NCI-H345 treated with DMSO at 0.1 percent for 48 hours (cell line): Measurements from ENCODE around the gene AIP.
"Not testable (repeated sequence)": the region's sequence is repeated elsewhere in the genome, so short reads cannot be mapped to it uniquely, and the experiment has no call there.

Experiments
- DNase-seq: peaks from one replicate; lab custom pipeline; 2025; ENCODE audit not compliant: unreplicated experiment; lab: John Stamatoyannopoulos, UW

The AIP gene

DNA sequence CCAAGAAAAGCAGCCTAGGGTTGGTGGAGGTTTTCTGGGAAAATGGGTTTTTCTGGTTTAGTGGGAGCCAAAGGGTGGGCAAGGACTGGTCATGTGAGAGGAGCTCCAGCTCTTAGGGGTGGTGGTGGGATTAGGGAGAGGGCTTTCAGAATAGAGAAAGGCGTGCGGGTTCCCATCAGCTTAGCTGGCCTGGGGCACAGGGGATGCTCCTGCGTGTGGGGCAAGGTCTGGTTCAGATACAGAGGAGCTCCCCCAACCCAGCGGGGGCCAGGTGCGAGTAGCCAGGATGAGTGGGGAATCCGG, 14.4 kb upstream of the AIP start:
- no peak for DNase-seq

GRCh38 chr11:67468759-67469507, 13.9 kb upstream of the AIP start, which contains the start of gene TMEM134:
TSS of gene TMEM134 (minus strand) at chr11:67469251. CDS start at chr11:67469192, 59 bp downstream.
- peak; percentile 78 for DNase-seq

DNA sequence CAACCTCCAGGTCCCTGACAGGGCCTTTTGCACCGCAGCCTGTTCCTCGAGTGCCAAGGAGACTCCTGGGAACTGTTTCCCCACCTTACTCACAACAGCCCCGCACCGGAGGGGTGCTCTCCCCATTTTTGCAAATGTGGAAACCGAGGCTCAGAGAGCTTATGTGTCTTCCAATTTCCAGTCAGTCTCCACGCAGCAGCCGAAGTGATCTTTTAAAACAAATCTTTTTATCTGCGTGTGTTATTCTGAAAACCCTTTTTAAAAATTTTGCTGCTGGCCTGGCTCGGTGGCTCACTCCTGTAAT, 13.4 kb upstream of the AIP start:
- peak; percentile 67 for DNase-seq

- DNase-seq, result no peak
Measured at GRCh38 chr11:67470337-67471002, 12.4 kb upstream of the AIP start.

DNA sequence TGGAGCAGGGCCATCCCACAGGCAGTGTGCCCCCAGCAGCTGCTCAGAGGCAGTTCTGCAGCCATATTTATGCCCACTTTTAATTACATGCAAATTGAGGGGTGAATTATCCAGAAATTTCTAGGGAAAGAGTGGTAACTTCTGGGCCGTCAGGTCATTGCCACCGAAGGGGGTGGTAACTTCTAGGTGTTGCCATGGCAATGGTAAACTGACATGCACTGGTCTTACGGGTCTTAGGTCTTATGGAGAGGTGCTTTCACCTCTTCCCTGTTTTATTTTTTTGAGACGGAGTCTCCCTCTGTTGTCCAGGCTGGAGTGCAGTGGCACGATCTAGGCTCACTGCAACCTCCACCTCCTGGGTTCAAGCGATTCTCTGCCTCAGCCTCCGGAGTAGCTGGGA, 9.9 kb upstream of the AIP start:
- DNase-seq, result no peak

GRCh38 chr11:67476692-67477091, 6.1 kb upstream of the AIP start:
- not testable (repeated sequence) for DNase-seq

DNA sequence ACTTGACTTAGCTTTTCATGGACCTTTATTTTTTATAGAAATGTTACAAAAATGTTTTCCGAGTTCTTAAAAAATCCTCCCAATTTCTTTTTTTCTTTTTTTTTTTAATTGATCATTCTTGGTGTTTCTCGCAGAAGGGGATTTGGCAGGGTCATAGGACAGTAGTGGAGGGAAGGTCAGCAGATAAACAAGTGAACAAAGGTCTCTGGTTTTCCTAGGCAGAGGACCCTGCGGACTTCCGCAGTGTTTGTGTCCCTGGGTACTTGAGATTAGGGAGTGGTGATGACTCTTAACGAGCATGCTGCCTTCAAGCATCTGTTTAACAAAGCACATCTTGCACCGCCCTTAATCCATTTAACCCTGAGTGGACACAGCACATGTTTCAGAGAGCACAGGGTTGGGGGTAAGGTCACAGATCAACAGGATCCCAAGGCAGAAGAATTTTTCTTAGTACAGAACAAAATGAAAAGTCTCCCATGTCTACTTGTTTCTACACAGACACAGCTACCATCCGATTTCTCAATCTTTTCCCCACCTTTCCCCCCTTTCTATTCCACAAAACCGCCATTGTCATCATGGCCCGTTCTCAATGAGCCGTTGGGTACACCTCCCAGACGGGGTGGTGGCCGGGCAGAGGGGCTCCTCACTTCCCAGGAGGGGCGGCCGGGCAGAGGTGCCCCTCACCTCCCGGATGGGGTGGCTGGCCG, 5.3 kb upstream of the AIP start:
- DNase-seq, result not testable (repeated sequence)

GRCh38 chr11:67482275-67482826, 475 bp upstream of the AIP start:
- no peak for DNase-seq

DNA sequence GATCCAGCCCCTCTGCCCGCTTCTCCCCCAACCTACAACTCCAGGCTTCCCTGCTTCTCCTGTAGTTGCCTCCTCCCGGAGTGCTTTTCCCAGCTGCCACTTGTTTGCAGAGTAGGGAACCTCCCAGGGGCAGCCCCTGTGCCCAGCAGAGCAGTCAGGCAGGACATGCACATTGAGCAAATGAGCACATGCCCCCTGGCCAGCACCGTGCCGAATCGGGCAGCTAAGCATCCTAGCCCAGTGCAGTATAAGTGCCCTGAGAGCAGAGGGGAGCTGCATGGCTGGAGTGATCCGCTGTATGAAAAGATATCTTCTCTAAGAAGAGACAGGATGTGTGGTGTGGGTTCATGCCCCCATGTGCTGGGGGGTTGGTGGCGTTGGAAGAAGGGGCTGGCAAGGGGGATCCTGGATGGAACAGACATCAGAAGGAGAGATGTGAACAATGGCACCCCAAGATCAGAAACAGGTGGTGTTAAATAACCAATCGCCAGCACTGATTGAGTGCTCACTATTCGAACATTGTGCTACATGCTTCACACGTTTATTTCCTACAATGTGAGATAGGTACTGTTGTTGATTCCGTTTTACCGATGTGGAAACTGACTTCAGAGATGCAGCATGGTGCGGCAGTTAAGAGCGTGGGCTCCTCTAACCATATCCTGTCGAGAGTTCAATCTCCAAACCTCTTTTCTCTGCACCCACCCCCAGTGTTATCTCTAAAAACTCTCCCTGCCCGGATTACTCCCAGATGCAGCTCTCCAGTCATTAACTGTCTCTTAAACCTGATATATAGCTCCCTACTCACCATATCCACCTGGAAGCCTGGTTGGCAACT, 1.2 kb downstream of the AIP start:
- no peak for DNase-seq

DNA sequence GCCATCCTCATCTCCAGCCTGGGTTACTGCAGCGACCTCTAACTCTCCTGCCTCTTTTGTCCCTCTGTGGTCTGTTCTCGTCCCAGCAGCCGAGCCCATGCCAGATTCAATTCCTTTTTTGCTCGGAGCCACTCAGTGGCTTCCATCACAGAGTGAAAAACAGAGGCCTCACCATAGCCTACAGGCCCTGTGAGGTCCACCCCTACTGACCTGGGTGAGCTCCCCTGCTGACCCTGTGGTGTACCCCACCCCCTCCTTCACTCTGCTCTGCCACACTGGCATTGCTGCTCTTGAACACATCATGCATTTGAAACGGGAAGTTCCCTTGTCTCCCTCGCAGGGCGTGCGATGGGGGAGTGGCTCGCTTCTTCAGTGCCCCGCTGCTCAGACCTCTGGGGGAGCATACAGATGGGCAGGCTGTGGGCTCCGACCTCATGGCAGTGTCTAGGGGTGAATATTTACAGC, 2.1 kb downstream of the AIP start:
- no peak for DNase-seq

DNA sequence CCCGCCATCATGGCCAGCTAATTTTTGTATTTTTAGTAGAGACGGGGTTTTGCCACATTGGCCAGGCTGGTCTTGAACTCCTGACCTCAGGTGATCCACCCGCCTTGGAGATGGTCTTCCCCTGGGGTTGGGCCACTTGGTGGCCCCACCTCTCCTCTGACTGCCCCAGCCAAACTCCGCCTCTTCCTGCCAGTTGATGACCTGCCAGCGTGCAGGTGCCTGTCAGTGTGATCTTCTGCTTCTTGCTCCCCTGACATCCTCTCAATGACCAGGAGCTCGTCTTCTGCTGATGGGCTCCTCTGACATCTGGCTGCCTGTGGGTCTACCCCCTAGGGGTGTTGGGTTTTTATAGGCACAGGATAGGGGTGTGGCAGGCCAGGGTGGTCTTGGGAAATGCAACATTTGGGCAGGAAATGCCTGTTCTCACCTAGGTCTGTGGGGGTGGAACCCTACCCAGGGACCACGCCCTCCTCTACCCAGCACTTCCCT, 3.1 kb downstream of the AIP start:
- DNase-seq, result not testable (repeated sequence)

DNA sequence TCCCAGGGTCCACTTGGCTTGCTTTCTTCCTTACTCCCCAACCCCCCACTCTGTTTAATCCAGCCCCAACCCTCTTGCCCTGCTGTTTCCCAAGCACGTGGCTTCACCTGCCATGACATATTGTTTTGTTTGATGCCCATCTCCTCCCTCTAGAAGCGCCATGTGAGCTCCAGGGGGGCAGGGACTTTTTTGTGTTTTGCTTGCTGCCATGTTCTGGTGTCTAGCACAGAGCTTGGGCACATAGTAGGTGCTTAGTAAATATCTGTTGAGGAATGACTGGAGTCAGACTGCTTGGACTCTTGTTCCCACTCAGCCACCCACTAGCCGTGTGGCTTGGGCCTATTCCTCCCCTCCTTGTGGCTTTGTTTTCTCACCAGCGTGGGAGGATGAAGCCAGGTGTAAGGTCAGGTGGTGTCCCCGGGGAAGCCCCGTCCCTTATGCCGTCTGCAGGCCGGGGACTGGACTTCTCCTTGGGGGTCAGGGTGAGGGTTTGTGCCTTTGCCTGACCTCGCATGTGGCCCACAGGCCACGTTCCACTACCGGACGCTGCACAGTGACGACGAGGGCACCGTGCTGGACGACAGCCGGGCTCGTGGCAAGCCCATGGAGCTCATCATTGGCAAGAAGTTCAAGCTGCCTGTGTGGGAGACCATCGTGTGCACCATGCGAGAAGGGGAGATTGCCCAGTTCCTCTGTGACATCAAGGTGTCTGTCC, 3.8 kb downstream of the AIP start:
- no peak for DNase-seq

DNA sequence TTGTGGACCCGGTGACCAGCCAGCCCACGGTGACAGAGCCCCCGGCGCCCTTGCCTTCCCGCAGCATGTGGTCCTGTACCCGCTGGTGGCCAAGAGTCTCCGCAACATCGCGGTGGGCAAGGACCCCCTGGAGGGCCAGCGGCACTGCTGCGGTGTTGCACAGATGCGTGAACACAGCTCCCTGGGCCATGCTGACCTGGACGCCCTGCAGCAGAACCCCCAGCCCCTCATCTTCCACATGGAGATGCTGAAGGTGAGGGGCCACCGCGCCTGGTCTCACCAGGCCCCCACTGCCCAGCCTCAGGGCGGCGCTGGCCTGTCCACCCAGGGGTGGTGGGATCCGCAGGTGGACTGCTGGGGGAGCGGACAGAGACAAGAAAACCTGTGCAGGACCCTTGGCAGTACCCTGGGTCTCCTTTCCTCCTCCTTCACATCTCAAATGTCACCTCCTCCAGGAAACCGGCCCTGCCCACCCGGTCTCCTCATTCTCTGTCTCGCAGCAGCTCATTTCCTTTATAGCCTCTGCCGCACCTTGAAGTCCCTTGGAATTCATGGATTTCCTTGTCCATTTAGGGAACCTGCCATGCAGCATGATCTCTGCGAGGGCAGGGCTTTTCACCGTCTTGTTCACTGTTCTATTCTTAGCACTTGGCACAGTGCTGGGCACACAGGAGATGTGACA, 6.5 kb downstream of the AIP start:
- no peak for DNase-seq

- no peak for DNase-seq
Measured at GRCh38 chr11:67489885-67490726, 7.3 kb downstream of the AIP start.

DNA sequence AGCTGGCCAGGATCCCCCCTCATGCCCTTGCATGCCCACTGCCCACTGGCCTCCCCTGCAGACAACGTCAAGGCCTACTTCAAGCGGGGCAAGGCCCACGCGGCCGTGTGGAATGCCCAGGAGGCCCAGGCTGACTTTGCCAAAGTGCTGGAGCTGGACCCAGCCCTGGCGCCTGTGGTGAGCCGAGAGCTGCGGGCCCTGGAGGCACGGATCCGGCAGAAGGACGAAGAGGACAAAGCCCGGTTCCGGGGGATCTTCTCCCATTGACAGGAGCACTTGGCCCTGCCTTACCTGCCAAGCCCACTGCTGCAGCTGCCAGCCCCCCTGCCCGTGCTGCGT, 7.9 kb downstream of the AIP start:
- DNase-seq, result no peak

DNA sequence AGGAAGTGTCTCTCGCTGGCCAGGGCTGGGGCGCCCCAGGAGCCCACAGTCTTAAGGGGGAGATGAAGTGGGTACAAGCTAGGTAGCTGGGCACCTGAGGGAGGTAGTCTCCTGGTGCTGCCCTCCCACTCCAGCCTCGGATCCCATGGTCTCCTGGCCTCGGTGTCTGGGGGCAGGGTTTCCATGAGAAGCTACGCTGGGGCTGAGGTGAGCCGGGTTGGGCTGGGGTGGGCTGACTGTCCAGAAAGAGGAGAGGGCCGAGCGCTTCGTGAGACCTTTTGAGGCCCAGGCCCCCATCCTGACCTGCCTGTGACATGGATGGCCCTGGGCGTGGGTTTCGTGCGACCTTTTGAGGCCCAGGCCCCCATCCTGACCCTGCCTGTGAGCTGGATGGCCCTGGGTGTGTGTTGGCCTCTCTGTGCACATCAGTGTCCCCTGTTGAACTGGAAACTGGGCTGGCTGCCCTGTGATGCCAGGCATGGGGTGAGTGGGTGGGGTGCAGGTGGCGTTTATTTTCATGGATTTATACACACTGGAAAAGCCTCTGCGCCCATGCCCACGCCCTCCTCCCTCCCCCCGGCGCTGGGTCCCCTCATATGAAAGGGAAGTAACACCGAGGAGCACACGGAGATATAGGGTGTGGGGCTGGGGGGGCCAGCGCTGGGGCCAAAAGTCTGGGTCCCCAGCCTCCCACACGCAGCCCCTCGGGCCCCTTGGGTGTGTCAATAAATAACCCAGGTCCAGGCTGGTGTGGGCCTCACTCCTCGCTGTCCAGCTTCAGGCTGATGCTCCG, 8.6 kb downstream of the AIP start:
- DNase-seq, result no peak

DNA sequence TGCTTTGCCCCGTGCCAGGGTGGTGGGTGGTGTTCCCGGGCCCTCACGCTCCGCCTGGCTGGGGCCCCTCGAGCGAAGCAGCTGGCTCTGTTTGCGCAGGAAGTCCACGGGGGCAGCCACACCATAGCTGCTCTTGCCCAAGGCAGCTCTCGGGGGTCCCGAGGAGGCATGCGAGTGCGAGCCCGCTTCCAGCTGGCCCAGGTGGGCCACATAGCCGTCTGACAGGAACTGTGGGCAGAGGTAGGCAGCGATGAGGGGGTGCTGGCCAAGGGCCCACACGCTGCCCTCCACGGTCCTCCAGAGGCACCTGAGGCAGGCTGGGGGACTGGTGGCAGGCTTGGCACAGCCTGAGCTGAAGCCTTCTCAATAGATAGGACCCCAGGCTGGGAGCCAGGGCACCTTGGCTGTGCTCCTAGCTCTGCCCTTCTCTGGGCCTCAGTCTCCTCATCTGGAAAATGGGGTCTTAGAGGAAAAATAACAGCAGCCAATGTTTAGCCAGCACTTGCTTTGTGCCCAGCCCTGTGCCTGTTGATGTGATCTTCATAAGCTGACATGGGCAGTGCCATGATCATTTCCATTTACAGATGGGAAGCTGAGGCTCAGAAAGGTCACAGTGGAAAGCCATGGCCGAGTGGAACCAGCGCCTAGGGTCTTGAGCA, 9.4 kb downstream of the AIP start:
- no peak for DNase-seq
